Nephron (organoid): Measurements from ENCODE around the gene GFY.
A peak's percentile ranks its signal among the peaks of the same experiment; 100 is the strongest.

Source experiments
- H3K27ac Mint-ChIP-seq, 3 experiments: 2 replicates each; pipeline ENCODE4 v1.8.0; 2020; ENCODE audit warnings: mixed read lengths in 3 of 3, mild to moderate bottlenecking in 2 of 3, moderate library complexity in 1 of 3
- H3K27me3 Mint-ChIP-seq: 2 replicates; pipeline ENCODE4 v1.8.0; 2021; ENCODE audit warnings: low read depth, mild to moderate bottlenecking, moderate library complexity, mixed read lengths
- H3K36me3 Mint-ChIP-seq: 2 replicates; pipeline ENCODE4 v1.8.0; 2020; ENCODE audit warnings: low read depth, mixed read lengths
- H3K4me1 Mint-ChIP-seq: 2 replicates; pipeline ENCODE4 v1.8.0; 2020; ENCODE audit warnings: mixed read lengths
- H3K4me3 Mint-ChIP-seq, 3 experiments: 2 replicates each; pipeline ENCODE4 v1.8.0; 2020; ENCODE audit warnings: mild to moderate bottlenecking in 3 of 3, mixed read lengths in 3 of 3, moderate library complexity in 2 of 3
- H3K9me3 Mint-ChIP-seq: 2 replicates; pipeline ENCODE4 v1.8.0; 2020; ENCODE audit warnings: mixed read lengths
- TF ChIP-seq, protein P1 (sequence below), 3 experiments: fragments of 200-600 bp; sonication (generic); IDR thresholded peaks; one replicate each; pipeline ENCODE4 v1.5.0; 2021; ENCODE audit warnings: antibody characterized with exemption in 3 of 3; ENCODE audit not compliant: unreplicated experiment in 3 of 3

GFY gene

GRCh38 chr19:49422407-49423070 is 2.6 kb upstream of the GFY start:
- no peaks in the 10 kb centered on the region for H3K36me3 Mint-ChIP-seq
- peaks cover 49% of the 10 kb centered on the region for H3K4me1 Mint-ChIP-seq
- peaks cover 3% of the 10 kb centered on the region for H3K9me3 Mint-ChIP-seq
- TF ChIP-seq, protein P1, sequence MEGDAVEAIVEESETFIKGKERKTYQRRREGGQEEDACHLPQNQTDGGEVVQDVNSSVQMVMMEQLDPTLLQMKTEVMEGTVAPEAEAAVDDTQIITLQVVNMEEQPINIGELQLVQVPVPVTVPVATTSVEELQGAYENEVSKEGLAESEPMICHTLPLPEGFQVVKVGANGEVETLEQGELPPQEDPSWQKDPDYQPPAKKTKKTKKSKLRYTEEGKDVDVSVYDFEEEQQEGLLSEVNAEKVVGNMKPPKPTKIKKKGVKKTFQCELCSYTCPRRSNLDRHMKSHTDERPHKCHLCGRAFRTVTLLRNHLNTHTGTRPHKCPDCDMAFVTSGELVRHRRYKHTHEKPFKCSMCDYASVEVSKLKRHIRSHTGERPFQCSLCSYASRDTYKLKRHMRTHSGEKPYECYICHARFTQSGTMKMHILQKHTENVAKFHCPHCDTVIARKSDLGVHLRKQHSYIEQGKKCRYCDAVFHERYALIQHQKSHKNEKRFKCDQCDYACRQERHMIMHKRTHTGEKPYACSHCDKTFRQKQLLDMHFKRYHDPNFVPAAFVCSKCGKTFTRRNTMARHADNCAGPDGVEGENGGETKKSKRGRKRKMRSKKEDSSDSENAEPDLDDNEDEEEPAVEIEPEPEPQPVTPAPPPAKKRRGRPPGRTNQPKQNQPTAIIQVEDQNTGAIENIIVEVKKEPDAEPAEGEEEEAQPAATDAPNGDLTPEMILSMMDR (IDR thresholded peaks at IDR 0.05; ENCODE audit: unreplicated experiment in 3 of 3), result peak; percentile 23 to 56 (median 49)
- H3K4me3 Mint-ChIP-seq, result peak overlapping the region; percentile 67 to 75 (median 70)
- H3K27me3 Mint-ChIP-seq, result peaks cover 96% of the 10 kb centered on the region
- no peak overlapping the region for H3K27ac Mint-ChIP-seq

GRCh38 chr19:49423071-49423984 is 1.9 kb upstream of the GFY start, which contains the start of gene PTH2:
Gene PTH2 (minus strand): TSS chr19:49423441. CDS start chr19:49423339, 102 bp downstream.
- peak within 1 kb of the TSS in 1 of 3 experiments; percentile 8 for H3K27ac Mint-ChIP-seq
- no peaks in the 10 kb centered on the region for H3K36me3 Mint-ChIP-seq
- peaks cover 46% of the 10 kb centered on the region for H3K4me1 Mint-ChIP-seq
- TF ChIP-seq, protein P1 (IDR thresholded peaks at IDR 0.05; ENCODE audit: unreplicated experiment in 3 of 3), result no peak
- H3K27me3 Mint-ChIP-seq, result peaks cover 100% of the 10 kb centered on the region
- peaks cover 3% of the 10 kb centered on the region for H3K9me3 Mint-ChIP-seq
- H3K4me3 Mint-ChIP-seq, result peak within 1 kb of the TSS; percentile 67 to 75 (median 70)

DNA sequence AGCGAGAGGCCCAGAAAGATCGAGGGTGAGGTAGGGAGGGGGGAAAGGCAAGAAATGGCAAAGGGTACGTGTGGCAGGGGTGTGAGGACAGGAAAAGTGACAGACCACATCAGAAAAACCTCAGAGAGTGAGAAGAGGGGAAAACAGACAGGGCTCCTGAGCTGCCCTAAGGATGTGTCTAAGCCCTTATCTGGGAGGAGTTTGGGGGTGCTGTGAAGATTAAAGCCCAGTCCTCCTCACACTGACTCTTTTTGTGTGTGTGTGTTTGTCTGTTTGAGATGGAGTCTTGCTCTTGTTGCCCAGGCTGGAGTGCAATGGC is 1.2 kb upstream of the GFY start:
- Mint-ChIP-seq H3K36me3 (no peaks in the 10 kb centered on the region), H3K4me1 (peaks cover 51% of the 10 kb centered on the region), H3K27ac (peak overlapping the region in 1 of 3 experiments; percentile 8), H3K27me3 (peaks cover 100% of the 10 kb centered on the region), H3K9me3 (peaks cover 3% of the 10 kb centered on the region), H3K4me3 (peak overlapping the region; percentile 14 to 41 (median 41))
- TF ChIP-seq, protein P1 (IDR thresholded peaks at IDR 0.05; ENCODE audit: unreplicated experiment in 3 of 3), result no peak

- TF ChIP-seq, protein P1 (IDR thresholded peaks at IDR 0.05; ENCODE audit: unreplicated experiment in 3 of 3), result no peak
- Mint-ChIP-seq H3K4me3 (peak overlapping the region in 1 of 3 experiments; percentile 59), H3K4me1 (peaks cover 40% of the 10 kb centered on the region), H3K36me3 (no peaks in the 10 kb centered on the region), H3K27me3 (peaks cover 100% of the 10 kb centered on the region), H3K27ac (no peak overlapping the region), H3K9me3 (peaks cover 7% of the 10 kb centered on the region)
Measured at GRCh38 chr19:49425922-49426592, 869 bp downstream of the GFY start.

- Mint-ChIP-seq H3K4me1 (peaks cover 30% of the 10 kb centered on the region), H3K27me3 (peaks cover 98% of the 10 kb centered on the region), H3K9me3 (peaks cover 7% of the 10 kb centered on the region), H3K27ac (no peak overlapping the region), H3K4me3 (peak overlapping the region; percentile 7 to 34 (median 32)), H3K36me3 (no peaks in the 10 kb centered on the region)
- TF ChIP-seq, protein P1 (IDR thresholded peaks at IDR 0.05; ENCODE audit: unreplicated experiment in 3 of 3), result no peak
Measured at GRCh38 chr19:49427339-49427738, 2.2 kb downstream of the GFY start.
